K562 (cell line): ENCODE results near the gene DGCR2. TPM values are rescaled to one million over a fixed set of nuclear protein-coding genes. Genes with fewer than 3 reads are reported as not detected.

Experiments used
- ASH1L ChIP-seq: fragments of 450-650 bp; IDR thresholded peaks from 2 replicates; pipeline ENCODE4 v1.6.1; 2018; ENCODE audit warnings: borderline replicate concordance, mild to moderate bottlenecking, low read depth; ENCODE audit not compliant: partially characterized antibody
- BRD9 ChIP-seq: fragments of 450-650 bp; IDR thresholded peaks from 2 replicates; pipeline ENCODE4 v1.6.1; 2018; ENCODE audit warnings: low read depth; ENCODE audit not compliant: partially characterized antibody
- BRF2 ChIP-seq: IDR thresholded peaks from 3 replicates; pipeline ENCODE4 v1.6.1; 2011; ENCODE audit warnings: borderline replicate concordance, mild to moderate bottlenecking; ENCODE audit not compliant: insufficient read length, insufficient read depth
- CREM ChIP-seq: IDR thresholded peaks from 2 replicates; pipeline ENCODE4 v1.6.1; 2014; ENCODE audit warnings: antibody characterized with exemption, low read depth
- CTCF ChIP-seq, 3 experiments: IDR thresholded peaks in 2 of 3; conservative IDR thresholded peaks in 1 of 3; 2 replicates each; pipeline ENCODE4 v1.5.1; 2011 to 2012; ENCODE audit warnings: low read length in 3 of 3, mild to moderate bottlenecking in 3 of 3, control low read depth in 2 of 3, improper control_type of control experiment in 1 of 3, inconsistent platforms in 1 of 3, low read depth in 1 of 3, mixed read lengths in 1 of 3, moderate library complexity in 1 of 3; ENCODE audit not compliant: insufficient read depth in 2 of 3
- E2F3 ChIP-seq: fragments of 250-450 bp; sonication (Bioruptor Pico); IDR thresholded peaks from 2 replicates; pipeline ENCODE4 v1.4.0; 2020; ENCODE audit warnings: mild to moderate bottlenecking
- KHSRP ChIP-seq: fragments of 450-650 bp; IDR thresholded peaks from 2 replicates; pipeline ENCODE4 v1.6.1; 2017
- MLLT1 ChIP-seq, 2 experiments: fragments of 450-650 bp; IDR thresholded peaks; 2 replicates each; pipeline ENCODE4 v1.6.1; 2016
- NFYB ChIP-seq: IDR thresholded peaks from 2 replicates; pipeline ENCODE4 v1.6.1; 2011; ENCODE audit warnings: mild to moderate bottlenecking, moderate library complexity; ENCODE audit not compliant: insufficient read length; ENCODE audit errors: extremely low read depth
- POLR2H ChIP-seq: IDR thresholded peaks from 2 replicates; pipeline ENCODE4 v1.6.1; 2016; ENCODE audit warnings: missing genetic modification characterization, low read depth, mild to moderate bottlenecking, control low read depth, missing compliant biosample characterization, moderate library complexity
- RBM15 ChIP-seq: fragments of 200-400 bp; formaldehyde crosslinking; IDR thresholded peaks from 2 replicates; pipeline ENCODE4 v1.6.1; 2018; ENCODE audit warnings: mild to moderate bottlenecking, low read length, moderate library complexity; ENCODE audit not compliant: insufficient read depth
- SNIP1 ChIP-seq: fragments of 450-650 bp; IDR thresholded peaks from 2 replicates; pipeline ENCODE4 v1.7.1; 2017; ENCODE audit warnings: low read depth, mild to moderate bottlenecking
- STAG1 ChIP-seq: sonication (generic); formaldehyde crosslinking; IDR thresholded peaks from 2 replicates; pipeline ENCODE4 v1.5.0; 2020; ENCODE audit warnings: missing genetic modification reagents, borderline replicate concordance
- TAF7 ChIP-seq: fragments of 450-650 bp; IDR thresholded peaks from 2 replicates; pipeline ENCODE4 v1.6.1; 2016; ENCODE audit warnings: missing genetic modification characterization, missing compliant biosample characterization
- TRIM24 ChIP-seq, 2 experiments: fragments of 450-650 bp; IDR thresholded peaks; 2 replicates each; pipeline ENCODE4 v1.6.1; 2016
- ZBTB11 ChIP-seq, 3 experiments: fragments of 200-800 bp in 1 of 3; fragments of 250-450 bp in 1 of 3; fragments of 450-650 bp in 1 of 3; sonication (Bioruptor Pico) in 1 of 3; sonication (Bioruptor generic) in 1 of 3; formaldehyde crosslinking in 1 of 3; IDR thresholded peaks; 2 replicates each; pipeline versions ENCODE4 v1.6.1 to v1.8.0; 2016 to 2022; ENCODE audit warnings: mild to moderate bottlenecking in 2 of 3, missing genetic modification characterization in 2 of 3, missing compliant biosample characterization in 1 of 3, moderate library complexity in 1 of 3
- ZBTB17 ChIP-seq: fragments of 450-650 bp; formaldehyde crosslinking; IDR thresholded peaks from 2 replicates; pipeline ENCODE4 v1.4.0; 2020; ENCODE audit warnings: mild to moderate bottlenecking
- ZFP30 ChIP-seq: fragments of 250-450 bp; sonication (Bioruptor Pico); IDR thresholded peaks from 2 replicates; pipeline ENCODE4 v1.8.0; 2022; ENCODE audit warnings: moderate library complexity, mild to moderate bottlenecking, inconsistent platforms, borderline replicate concordance
- ZNF121 ChIP-seq: sonication (generic); formaldehyde crosslinking; conservative IDR thresholded peaks from 2 replicates; pipeline ENCODE4 v1.8.0; 2022; ENCODE audit warnings: missing genetic modification reagents
- ZNF212 ChIP-seq: fragments of 450-650 bp; formaldehyde crosslinking; IDR thresholded peaks from 2 replicates; pipeline ENCODE4 v1.4.0; 2020; ENCODE audit warnings: mild to moderate bottlenecking
- ZNF354B ChIP-seq: fragments of 250-450 bp; sonication (Bioruptor Pico); IDR thresholded peaks from 2 replicates; pipeline ENCODE4 v1.4.0; 2020
- ZNF644 ChIP-seq: fragments of 200-800 bp; sonication (Bioruptor generic); IDR thresholded peaks from 2 replicates; pipeline ENCODE4 v1.6.1; 2016; ENCODE audit warnings: low read depth, missing genetic modification characterization, missing compliant biosample characterization
- ZNF764 ChIP-seq: fragments of 250-450 bp; sonication (Bioruptor Pico); IDR thresholded peaks from 2 replicates; pipeline ENCODE4 v1.4.0; 2020; ENCODE audit warnings: low read depth, mild to moderate bottlenecking, moderate library complexity
- polyA plus RNA-seq, 8 experiments: library from polyadenylated mRNA; depleted of rRNA in 4 of 8; stranded (reverse) in 5 of 8; unstranded in 3 of 8; fragments of >200 nt; fragmentation: Nextera tagmentation in 2 of 8; fragmentation: Illumina TruSeq in 1 of 8; extraction: Ambion mirVana in 2 of 8; extraction: Trizol in 1 of 8; gene quantifications; 2 replicates each; pipeline versions ENCODE4 v1.2.1 to v1.2.3, GENCODE V29; 2011 to 2014; ENCODE audit warnings: inconsistent platforms in 1 of 8, missing spikeins in 1 of 8
- total RNA-seq, 7 experiments: library from RNA; depleted of rRNA in 6 of 7; stranded (reverse); fragments of >200 nt in 6 of 7; fragmentation: Illumina TruSeq in 2 of 7; extraction: Trizol in 2 of 7; gene quantifications; 2 replicates each; pipeline versions ENCODE4 v1.2.1 to v1.2.3, GENCODE V29; 2011 to 2021; ENCODE audit warnings: low replicate concordance in 1 of 7

Gene DGCR2
- total and polyA plus RNA-seq, 9 of the 15 experiments (the other 6 are each of a cell fraction or from before 2014, with no cell fraction given) = 0.69 to 101 (median 56.4) TPM

- no peak for TF ChIP-seq ASH1L
- TF ChIP-seq KHSRP = no peak
- no peak for TF ChIP-seq TAF7 (tag)
- TF ChIP-seq ZBTB17 (CRISPR knock-in tag) = no peak
- peak; percentile 15; the same call in 1 of the 2 replicates for TF ChIP-seq STAG1 (CRISPR knock-in tag)
- TF ChIP-seq ZBTB11 (CRISPR knock-in tag; IDR thresholded peaks at IDR 0.05) = no peak
- no peak for TF ChIP-seq RBM15
- no peak for TF ChIP-seq ZNF121
- peak; percentile 26; the same call in 1 of the 2 replicates for TF ChIP-seq ZNF764
- no peak for TF ChIP-seq ZNF354B (CRISPR knock-in tag)
- no peak for TF ChIP-seq BRF2
- TF ChIP-seq ZFP30 = no peak
- 0 out of 2 replicates have a peak, but pooled peaks have one; percentile 25 for TF ChIP-seq E2F3 (CRISPR knock-in tag)
- TF ChIP-seq ZNF212 = no peak
- TF ChIP-seq ZNF644 (tag) = no peak
- TF ChIP-seq TRIM24 (IDR thresholded peaks at IDR 0.05) = no peak
- TF ChIP-seq MLLT1 (IDR thresholded peaks at IDR 0.05) = no peak
- TF ChIP-seq CREM = peak; percentile 64
- peak; percentile 88 to 94 (median 90) for TF ChIP-seq CTCF (IDR thresholded peaks at IDR 0.05 in 2 of 3, conservative IDR thresholded peaks at IDR 0.05 in 1 of 3; ENCODE audit: insufficient read depth in 2 of 3, low read depth in 1 of 3, low read length in 3 of 3)
- TF ChIP-seq SNIP1 = no peak
- TF ChIP-seq POLR2H = no peak
- TF ChIP-seq BRD9 = no peak
- no peak for TF ChIP-seq NFYB
Observed at GRCh38 chr22:18987765-18988164, 134.4 kb downstream of the DGCR2 start (continued).
